Stimulated activated effector memory CD8-positive, alpha-beta T cell treated with anti-CD3 and anti-CD28 coated beads, Interleukin-12 subunit alpha, Interleukin-12 subunit beta, amount 100 ng/mL, for 72 hours (primary cell): ENCODE results near the gene LCE6A.

Experiments
- ATAC-seq: fragments of 150-1000 bp; cut with Tn5 transposase; 2 replicates; pipeline ENCODE4 v1.10.0; 2021
- DNase-seq, 2 donors: peaks; one replicate each; pipeline ENCODE4 v3.0.0; 2021 to 2022; ENCODE audit warnings: low spot score in 2 of 2
- H3K27ac Mint-ChIP-seq: one replicate; pipeline ENCODE4 v1.8.0; 2022; ENCODE audit warnings: mild to moderate bottlenecking, mixed read lengths
- H3K36me3 Mint-ChIP-seq: one replicate; pipeline ENCODE4 v1.8.0; 2022; ENCODE audit warnings: mild to moderate bottlenecking, mixed read lengths
- H3K4me1 Mint-ChIP-seq: one replicate; pipeline ENCODE4 v1.8.0; 2022; ENCODE audit warnings: mixed read lengths
- H3K4me3 Mint-ChIP-seq: one replicate; pipeline ENCODE4 v1.8.0; 2022; ENCODE audit warnings: mild to moderate bottlenecking, mixed read lengths
- H3K9me3 Mint-ChIP-seq: one replicate; pipeline ENCODE4 v1.8.0; 2022; ENCODE audit warnings: mixed read lengths

The LCE6A gene, protein sequence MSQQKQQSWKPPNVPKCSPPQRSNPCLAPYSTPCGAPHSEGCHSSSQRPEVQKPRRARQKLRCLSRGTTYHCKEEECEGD

GRCh38 chr1:152842556-152842955, at the start of gene LCE6A:
Gene LCE6A (plus strand): TSS chr1:152842856. CDS start chr1:152843521, 665 bp downstream.
- Mint-ChIP-seq H3K9me3 (no peaks in the 10 kb centered on the region), H3K4me1 (no peaks in the 10 kb centered on the region), H3K27ac (no peak within 1 kb of the TSS), H3K4me3 (no peak within 1 kb of the TSS), H3K36me3 (no peaks in the 10 kb centered on the region)
- ATAC-seq, result no peak
- DNase-seq, result no peak

GRCh38 chr1:152795686-152796085, 47.0 kb upstream of the LCE6A start:
- no peak for DNase-seq
- H3K9me3 Mint-ChIP-seq, result no peaks in the 10 kb centered on the region
- no peak overlapping the region for H3K4me3 Mint-ChIP-seq
- no peaks in the 10 kb centered on the region for H3K4me1 Mint-ChIP-seq
- no peak for ATAC-seq
- H3K36me3 Mint-ChIP-seq, result no peaks in the 10 kb centered on the region
- no peak overlapping the region for H3K27ac Mint-ChIP-seq

DNA sequence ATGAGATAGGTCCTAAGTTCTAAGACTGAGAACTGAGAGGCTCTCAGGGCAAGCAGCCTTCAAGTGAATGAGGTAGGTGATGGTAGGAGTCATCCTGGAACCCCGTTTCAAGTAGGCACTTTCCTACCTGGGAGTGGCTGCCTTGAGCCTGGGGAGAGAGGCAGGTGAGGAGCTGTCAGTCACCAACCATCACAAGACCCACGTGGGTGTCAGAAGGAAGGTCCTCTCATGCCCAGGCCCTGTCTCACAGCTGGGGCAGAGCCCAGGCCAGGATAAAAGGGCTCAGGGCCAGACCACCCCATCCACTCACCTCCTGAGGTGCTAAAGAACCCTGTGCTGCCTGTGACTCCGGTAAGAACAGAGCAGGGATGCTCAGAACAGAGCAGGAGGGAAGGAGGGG, 46.2 kb upstream of the LCE6A start, which contains the start of gene LCE1D:
Gene LCE1D (plus strand): TSS at position 301 of the 400 bp plus-strand sequence. CDS start 1,074 bp downstream, outside the sequence.
- H3K4me1 Mint-ChIP-seq, result no peaks in the 10 kb centered on the region
- DNase-seq (no peak), ATAC-seq (no peak)
- no peak within 1 kb of the TSS for H3K4me3 Mint-ChIP-seq
- no peaks in the 10 kb centered on the region for H3K36me3 Mint-ChIP-seq
- no peak within 1 kb of the TSS for H3K27ac Mint-ChIP-seq
- no peaks in the 10 kb centered on the region for H3K9me3 Mint-ChIP-seq

GRCh38 chr1:152801333-152801732, 41.3 kb upstream of the LCE6A start:
- Mint-ChIP-seq H3K4me1 (no peaks in the 10 kb centered on the region), H3K27ac (no peak overlapping the region), H3K4me3 (no peak overlapping the region), H3K9me3 (no peaks in the 10 kb centered on the region), H3K36me3 (no peaks in the 10 kb centered on the region)
- no peak for DNase-seq
- no peak for ATAC-seq

DNA sequence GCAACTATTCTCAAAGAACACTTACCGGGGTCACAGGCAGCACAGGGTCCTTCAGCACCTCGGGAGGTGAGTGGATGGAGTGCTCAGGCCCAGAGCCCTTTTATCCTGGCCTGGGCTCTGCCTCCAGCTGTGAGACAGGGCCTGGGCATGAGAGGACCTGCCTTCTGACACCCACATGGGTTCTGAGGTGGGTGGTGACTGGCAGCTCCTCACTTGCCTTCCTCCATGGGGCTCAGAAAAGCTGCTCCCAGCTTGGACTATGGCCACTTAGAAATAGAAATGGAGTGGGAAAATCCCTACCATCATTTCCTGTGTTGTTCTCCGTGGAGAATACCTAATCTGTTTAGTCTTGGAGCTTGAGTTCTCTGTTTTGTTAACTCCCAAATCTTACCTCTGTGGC, 36.1 kb upstream of the LCE6A start, which contains the start of gene LCE1C:
Gene LCE1C (minus strand): TSS at position 76 of the 400 bp plus-strand sequence. CDS start 1,173 bp downstream, outside the sequence.
- Mint-ChIP-seq H3K36me3 (no peaks in the 10 kb centered on the region), H3K4me1 (no peaks in the 10 kb centered on the region), H3K4me3 (no peak within 1 kb of the TSS), H3K27ac (no peak within 1 kb of the TSS), H3K9me3 (peaks cover 3% of the 10 kb centered on the region)
- no peak for DNase-seq
- no peak for ATAC-seq

GRCh38 chr1:152811050-152811449, 31.6 kb upstream of the LCE6A start:
- H3K4me1 Mint-ChIP-seq, result no peaks in the 10 kb centered on the region
- H3K9me3 Mint-ChIP-seq, result peaks cover 3% of the 10 kb centered on the region
- no peaks in the 10 kb centered on the region for H3K36me3 Mint-ChIP-seq
- H3K27ac Mint-ChIP-seq, result no peak overlapping the region
- no peak overlapping the region for H3K4me3 Mint-ChIP-seq
- DNase-seq (no peak), ATAC-seq (peak; percentile 16)

DNA sequence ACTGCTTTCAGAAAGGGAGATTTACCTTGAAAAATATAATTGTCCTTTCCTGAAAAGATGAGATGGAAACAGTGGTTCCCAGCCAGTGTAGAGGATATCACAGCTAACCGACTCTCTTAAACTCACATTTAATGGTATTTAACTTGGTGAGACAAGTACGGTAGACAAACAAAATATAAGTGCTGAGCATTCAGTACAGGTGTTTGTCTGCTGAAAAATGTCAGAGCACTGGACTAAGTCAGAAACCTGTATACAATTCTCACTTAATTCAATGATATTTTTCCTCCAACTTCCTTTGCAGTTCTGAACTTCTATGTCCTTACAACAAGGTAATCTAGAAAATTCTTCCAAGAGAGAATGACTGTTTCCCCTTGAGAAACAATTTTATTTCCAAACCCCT, 31.0 kb upstream of the LCE6A start, which contains the start of gene LCE1B:
Gene LCE1B (plus strand): TSS at position 301 of the 400 bp plus-strand sequence. CDS start 476 bp downstream, outside the sequence.
- Mint-ChIP-seq H3K36me3 (no peaks in the 10 kb centered on the region), H3K27ac (no peak within 1 kb of the TSS), H3K9me3 (peaks cover 3% of the 10 kb centered on the region), H3K4me3 (no peak within 1 kb of the TSS), H3K4me1 (no peaks in the 10 kb centered on the region)
- DNase-seq (no peak), ATAC-seq (no peak)

GRCh38 chr1:152817309-152817708, 25.3 kb upstream of the LCE6A start:
- no peak overlapping the region for H3K27ac Mint-ChIP-seq
- no peaks in the 10 kb centered on the region for H3K36me3 Mint-ChIP-seq
- no peaks in the 10 kb centered on the region for H3K4me1 Mint-ChIP-seq
- DNase-seq, result no peak
- no peaks in the 10 kb centered on the region for H3K9me3 Mint-ChIP-seq
- H3K4me3 Mint-ChIP-seq, result no peak overlapping the region
- ATAC-seq, result no peak

DNA sequence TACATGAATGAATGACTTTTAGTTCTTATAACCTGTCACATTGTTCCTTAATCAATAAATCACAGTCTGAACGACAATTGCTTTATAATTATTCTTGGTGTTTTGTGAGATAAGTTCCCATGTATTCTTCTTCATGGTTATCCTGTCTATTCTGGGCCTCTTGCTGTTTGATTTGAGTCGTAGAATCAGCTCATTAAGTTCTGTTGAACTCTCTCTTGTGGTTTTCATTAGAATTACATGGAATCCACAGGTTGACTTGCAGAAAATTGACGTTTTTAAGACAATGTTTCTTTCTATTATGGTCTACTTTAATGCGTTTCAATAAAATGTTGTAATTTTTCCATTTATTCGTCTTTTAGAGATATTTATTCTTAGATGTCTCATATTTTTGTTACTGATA, 19.4 kb upstream of the LCE6A start:
- no peaks in the 10 kb centered on the region for H3K36me3 Mint-ChIP-seq
- DNase-seq (no peak), ATAC-seq (no peak)
- no peaks in the 10 kb centered on the region for H3K4me1 Mint-ChIP-seq
- H3K4me3 Mint-ChIP-seq, result no peak overlapping the region
- H3K27ac Mint-ChIP-seq, result no peak overlapping the region
- no peaks in the 10 kb centered on the region for H3K9me3 Mint-ChIP-seq

DNA sequence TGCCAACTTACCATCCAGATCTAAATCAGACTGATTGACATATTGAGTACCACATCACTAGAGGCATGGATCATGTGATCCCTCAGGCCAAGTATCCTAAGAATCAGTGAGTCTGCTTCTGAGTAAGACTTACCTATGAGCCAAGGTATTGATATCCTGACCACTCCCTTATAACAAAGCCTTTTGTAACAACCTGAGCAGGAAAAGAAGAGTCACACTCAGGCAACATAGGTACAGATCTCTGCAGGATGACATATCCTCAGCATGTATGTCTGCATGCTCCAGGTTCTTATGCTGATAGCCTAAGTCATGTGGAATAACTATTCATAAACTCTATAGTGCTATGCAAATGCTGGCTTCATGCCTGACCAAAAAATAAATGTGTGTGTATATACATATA, 17.7 kb upstream of the LCE6A start:
- Mint-ChIP-seq H3K27ac (no peak overlapping the region), H3K4me3 (no peak overlapping the region), H3K36me3 (no peaks in the 10 kb centered on the region), H3K9me3 (no peaks in the 10 kb centered on the region), H3K4me1 (no peaks in the 10 kb centered on the region)
- no peak for ATAC-seq
- no peak for DNase-seq

DNA sequence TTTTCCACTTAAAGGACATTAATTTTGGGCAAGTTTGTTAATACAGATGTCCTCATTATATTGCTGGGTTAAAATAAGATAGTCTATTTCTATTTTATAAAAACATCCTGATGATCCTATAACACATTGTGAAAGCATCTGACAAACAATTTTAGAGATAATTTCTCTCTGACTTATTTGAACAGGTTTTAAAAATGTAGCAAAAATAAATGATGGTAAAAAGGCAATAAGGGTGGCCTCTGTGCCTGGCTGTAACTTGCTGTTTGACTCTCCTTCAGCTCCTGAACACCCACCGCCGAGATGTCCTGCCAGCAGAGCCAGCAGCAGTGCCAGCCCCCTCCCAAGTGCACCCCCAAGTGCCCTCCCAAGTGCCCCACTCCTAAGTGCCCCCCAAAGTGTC, 15.5 kb upstream of the LCE6A start, which contains the start of gene LCE1A:
Gene LCE1A (plus strand): TSS at position 301 of the 400 bp plus-strand sequence. CDS start 0 bp downstream, at position 301.
- ATAC-seq (no peak), DNase-seq (no peak)
- Mint-ChIP-seq H3K4me3 (no peak within 1 kb of the TSS), H3K36me3 (no peaks in the 10 kb centered on the region), H3K4me1 (no peaks in the 10 kb centered on the region), H3K9me3 (no peaks in the 10 kb centered on the region), H3K27ac (no peak within 1 kb of the TSS)

- H3K4me1 Mint-ChIP-seq, result no peaks in the 10 kb centered on the region
- no peak overlapping the region for H3K4me3 Mint-ChIP-seq
- no peak overlapping the region for H3K27ac Mint-ChIP-seq
- no peaks in the 10 kb centered on the region for H3K36me3 Mint-ChIP-seq
- H3K9me3 Mint-ChIP-seq, result no peaks in the 10 kb centered on the region
- ATAC-seq (no peak), DNase-seq (no peak)
Measured at GRCh38 chr1:152836870-152837269, 5.8 kb upstream of the LCE6A start.

DNA sequence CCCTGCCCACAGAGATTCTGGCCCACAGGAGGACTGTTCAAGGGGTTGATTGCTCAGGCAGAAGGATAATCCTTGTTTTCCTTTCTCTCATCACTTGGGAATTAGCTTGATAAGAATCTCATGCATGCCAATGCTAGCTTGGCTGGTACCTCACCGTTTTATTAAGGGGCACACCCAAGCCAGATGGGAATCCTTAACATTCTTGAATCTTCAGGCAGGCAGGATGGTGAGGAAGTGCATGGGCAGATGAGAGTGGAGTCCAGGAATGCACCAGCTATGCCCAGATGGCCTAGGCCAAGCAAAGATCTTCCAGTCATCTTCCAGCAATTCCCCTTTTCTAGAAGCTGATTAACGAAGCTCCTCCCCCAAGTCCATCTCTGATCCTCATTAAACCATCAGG, 13.0 kb downstream of the LCE6A start:
- no peaks in the 10 kb centered on the region for H3K4me1 Mint-ChIP-seq
- ATAC-seq (no peak), DNase-seq (no peak)
- no peak overlapping the region for H3K4me3 Mint-ChIP-seq
- no peak overlapping the region for H3K27ac Mint-ChIP-seq
- H3K9me3 Mint-ChIP-seq, result no peaks in the 10 kb centered on the region
- H3K36me3 Mint-ChIP-seq, result no peaks in the 10 kb centered on the region

- Mint-ChIP-seq H3K36me3 (no peaks in the 10 kb centered on the region), H3K27ac (no peak overlapping the region), H3K9me3 (no peaks in the 10 kb centered on the region), H3K4me3 (no peak overlapping the region), H3K4me1 (no peaks in the 10 kb centered on the region)
- ATAC-seq (no peak), DNase-seq (no peak)
Measured at GRCh38 chr1:152858062-152858461, 15.4 kb downstream of the LCE6A start.

DNA sequence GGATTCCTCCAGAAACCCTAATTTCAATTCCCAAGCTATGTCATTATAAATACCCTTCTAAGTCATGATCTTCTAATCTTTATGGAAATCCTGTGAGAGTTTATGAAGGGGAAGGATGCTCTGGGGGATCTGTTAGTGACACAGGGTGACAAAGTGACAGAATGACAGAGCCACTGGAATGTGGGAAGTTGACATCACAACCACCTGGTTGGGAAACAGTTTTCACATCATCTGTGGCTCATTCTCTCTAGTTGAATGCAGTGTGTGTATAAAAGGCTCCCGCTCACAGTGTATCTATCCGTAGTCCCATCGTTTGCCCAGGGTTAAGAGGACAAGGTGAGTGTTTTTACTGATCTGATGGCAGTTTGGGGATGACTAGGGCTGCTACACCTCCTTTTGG, 17.0 kb downstream of the LCE6A start, which contains the start of gene LCE7A:
Gene LCE7A (plus strand): TSS at position 301 of the 400 bp plus-strand sequence. CDS start 702 bp downstream, outside the sequence.
- no peak for ATAC-seq
- Mint-ChIP-seq H3K4me1 (no peaks in the 10 kb centered on the region), H3K9me3 (no peaks in the 10 kb centered on the region), H3K27ac (no peak within 1 kb of the TSS), H3K4me3 (no peak within 1 kb of the TSS), H3K36me3 (no peaks in the 10 kb centered on the region)
- no peak for DNase-seq

DNA sequence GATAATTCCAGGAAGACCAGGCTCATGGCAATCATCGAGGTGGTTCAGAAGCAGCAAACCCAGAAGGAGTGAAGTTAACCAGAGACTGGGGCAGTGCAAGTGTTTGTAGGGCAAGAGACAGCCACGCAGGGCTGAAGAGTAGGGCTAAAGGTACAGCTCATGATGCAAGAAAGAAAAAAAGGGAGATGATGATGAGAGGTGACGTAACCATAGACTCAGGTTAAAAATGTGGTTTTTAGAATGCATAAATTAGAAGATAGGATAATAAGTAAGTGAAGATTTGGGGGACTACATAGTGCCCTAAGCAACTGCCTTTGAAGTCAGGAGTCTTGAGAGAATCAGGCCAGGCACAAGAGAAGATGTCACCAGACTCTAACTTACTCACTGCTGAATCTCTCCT, 17.5 kb downstream of the LCE6A start:
- DNase-seq (no peak), ATAC-seq (no peak)
- Mint-ChIP-seq H3K9me3 (no peaks in the 10 kb centered on the region), H3K4me3 (no peak overlapping the region), H3K4me1 (no peaks in the 10 kb centered on the region), H3K36me3 (no peaks in the 10 kb centered on the region), H3K27ac (no peak overlapping the region)
